Rectal smooth muscle tissue (tissue), 1 donor: ENCODE measurements around the gene FAM83F.

Experiments used
- H3K27ac ChIP-seq: one replicate; pipeline ENCODE4 v1.7.0; 2013; ENCODE audit warnings: low read depth, low read length, inconsistent platforms
- H3K27me3 ChIP-seq: one replicate; pipeline ENCODE4 v1.7.0; 2013; ENCODE audit warnings: low read length; ENCODE audit not compliant: control insufficient read depth, insufficient read depth
- H3K36me3 ChIP-seq: one replicate; pipeline ENCODE4 v1.7.0; 2013; ENCODE audit warnings: low read length; ENCODE audit not compliant: control insufficient read depth, insufficient read depth
- H3K4me1 ChIP-seq: one replicate; pipeline ENCODE4 v1.7.0; 2013; ENCODE audit warnings: low read length; ENCODE audit not compliant: control insufficient read depth, insufficient read depth
- H3K4me3 ChIP-seq: one replicate; pipeline ENCODE4 v1.7.0; 2013; ENCODE audit warnings: low read length
- H3K9ac ChIP-seq: one replicate; pipeline ENCODE4 v1.7.0; 2013; ENCODE audit warnings: low read length

The FAM83F gene

DNA sequence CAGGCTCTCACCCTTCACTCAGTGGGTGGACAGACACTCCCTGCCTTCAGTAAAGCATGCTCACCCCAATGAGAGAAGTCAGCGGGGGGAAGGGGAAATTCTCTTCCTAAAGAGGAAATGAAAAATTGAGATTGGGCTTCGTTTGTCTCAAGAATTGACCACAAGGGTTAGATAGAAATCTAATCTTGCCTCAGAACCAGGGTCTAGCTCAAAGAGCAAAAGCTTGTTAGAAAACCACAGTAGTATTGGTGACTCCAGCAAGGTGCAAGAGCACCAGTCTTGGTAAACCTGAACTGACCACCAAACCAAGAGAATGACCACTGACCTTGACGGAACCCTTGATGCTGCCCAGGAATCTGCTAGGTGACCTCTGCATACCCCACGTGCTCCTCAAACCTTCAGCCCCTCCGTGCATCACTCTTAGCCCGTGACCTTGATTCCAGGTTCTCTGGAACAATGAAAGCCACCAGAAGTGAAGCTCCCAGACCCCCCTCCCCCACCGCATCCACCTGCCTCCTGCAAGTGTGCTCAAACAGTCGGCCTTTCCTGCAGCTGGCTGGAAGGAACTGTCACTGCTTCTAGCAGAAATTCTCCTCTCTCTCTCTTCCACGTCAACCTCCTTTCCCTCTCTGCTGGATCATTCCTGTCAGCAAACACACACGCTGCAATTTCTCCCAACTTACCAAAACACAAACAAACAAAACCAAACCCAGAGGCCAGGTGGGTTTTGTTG, 37.7 kb upstream of the FAM83F start:
- no peaks in the 10 kb centered on the region for H3K4me1 ChIP-seq
- no peaks in the 10 kb centered on the region for H3K27me3 ChIP-seq
- H3K27ac ChIP-seq, result no peak overlapping the region
- H3K9ac ChIP-seq, result no peak overlapping the region
- H3K4me3 ChIP-seq, result no peak overlapping the region
- H3K36me3 ChIP-seq, result no peaks in the 10 kb centered on the region

- H3K36me3 ChIP-seq, result no peaks in the 10 kb centered on the region
- H3K4me1 ChIP-seq, result no peaks in the 10 kb centered on the region
- H3K27me3 ChIP-seq, result no peaks in the 10 kb centered on the region
- H3K27ac ChIP-seq, result no peak overlapping the region
- no peak overlapping the region for H3K9ac ChIP-seq
- H3K4me3 ChIP-seq, result no peak overlapping the region
These were observed 36.6 kb upstream of the FAM83F start for GRCh38 chr22:39958009-39958711.

- Histone ChIP-seq H3K36me3 (no peaks in the 10 kb centered on the region), H3K4me1 (no peaks in the 10 kb centered on the region), H3K27me3 (no peaks in the 10 kb centered on the region), H3K9ac (no peak overlapping the region), H3K4me3 (no peak overlapping the region), H3K27ac (no peak overlapping the region)
These were observed 35.7 kb upstream of the FAM83F start for GRCh38 chr22:39958949-39959639.

- Histone ChIP-seq H3K36me3 (no peaks in the 10 kb centered on the region), H3K4me3 (no peak within 1 kb of the TSS), H3K27ac (no peak within 1 kb of the TSS), H3K9ac (no peak within 1 kb of the TSS), H3K4me1 (no peaks in the 10 kb centered on the region), H3K27me3 (no peaks in the 10 kb centered on the region)
These were observed 34.9 kb upstream of the FAM83F start, which contains the start of gene TMA7B for GRCh38 chr22:39959640-39960447. Gene TMA7B, plus strand, starts transcription at chr22:39960397. Its CDS starts 3,978 bp downstream, at chr22:39964375.

DNA sequence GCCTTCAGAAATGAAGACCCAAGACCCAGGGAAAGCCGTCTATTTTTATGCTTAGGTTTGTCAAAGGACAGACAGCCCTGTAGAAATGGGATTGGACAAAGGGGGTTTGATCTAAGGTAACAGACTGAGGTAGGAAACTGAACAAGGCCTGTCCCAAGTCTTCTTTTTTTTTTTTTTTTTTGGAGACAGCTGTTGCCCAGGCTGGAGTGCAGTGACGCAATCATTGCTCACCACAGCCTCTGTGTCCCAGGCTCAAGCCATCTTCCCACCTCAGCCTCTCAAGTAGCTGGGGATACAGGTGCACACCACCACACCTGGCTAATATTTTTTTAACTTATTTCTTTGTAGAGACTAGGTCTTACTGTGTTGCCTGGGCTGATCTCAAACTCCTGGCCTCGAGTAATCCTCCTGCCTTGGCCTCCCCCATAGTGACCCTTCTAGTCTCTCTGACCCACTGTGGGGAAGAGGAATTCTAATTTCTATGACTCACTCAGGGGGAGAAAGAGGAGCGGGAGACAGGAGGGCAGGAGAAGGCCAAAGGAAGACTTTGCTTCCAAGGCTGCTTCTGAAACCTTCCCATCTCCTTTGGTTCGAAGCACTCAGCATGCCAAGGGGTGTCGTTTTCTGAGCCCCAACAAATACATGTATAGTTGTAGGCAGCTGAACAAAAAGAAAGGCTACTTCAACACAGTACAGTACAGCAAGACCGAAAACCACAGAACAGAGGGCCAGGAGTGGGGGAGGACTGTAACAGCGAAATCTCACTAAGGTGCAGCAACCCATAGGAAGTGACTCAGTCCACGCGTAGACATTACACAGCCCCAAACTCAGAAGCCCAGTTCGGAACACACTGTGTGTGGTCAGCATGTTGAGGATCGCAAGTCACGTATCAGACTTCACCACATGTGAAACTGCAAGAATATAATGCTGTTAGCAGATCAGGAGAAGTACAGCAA, 33.7 kb upstream of the FAM83F start:
- no peak overlapping the region for H3K9ac ChIP-seq
- H3K27me3 ChIP-seq, result no peaks in the 10 kb centered on the region
- H3K4me3 ChIP-seq, result no peak overlapping the region
- no peaks in the 10 kb centered on the region for H3K36me3 ChIP-seq
- H3K27ac ChIP-seq, result no peak overlapping the region
- H3K4me1 ChIP-seq, result no peaks in the 10 kb centered on the region

DNA sequence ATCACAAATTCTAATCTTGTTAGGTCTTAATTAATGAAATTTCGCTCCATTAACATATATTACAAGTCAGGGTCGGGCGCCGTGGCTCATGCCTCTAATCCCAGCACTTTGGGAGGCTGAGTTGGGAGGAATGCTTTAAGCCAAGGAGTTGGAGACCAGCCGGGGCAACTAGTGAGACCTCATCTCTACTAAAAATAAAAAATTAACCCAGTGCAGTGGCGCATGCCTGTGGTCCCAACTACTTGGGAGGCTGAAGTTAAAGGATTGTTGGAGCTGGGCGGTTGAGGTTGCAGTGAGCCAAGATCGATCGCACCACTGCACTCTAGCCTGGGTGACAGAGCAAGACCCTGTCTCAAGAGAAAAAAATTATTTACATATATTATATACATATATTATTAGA, 32.7 kb upstream of the FAM83F start:
- no peaks in the 10 kb centered on the region for H3K4me1 ChIP-seq
- no peaks in the 10 kb centered on the region for H3K27me3 ChIP-seq
- H3K4me3 ChIP-seq, result no peak overlapping the region
- H3K27ac ChIP-seq, result no peak overlapping the region
- H3K36me3 ChIP-seq, result no peaks in the 10 kb centered on the region
- H3K9ac ChIP-seq, result no peak overlapping the region

DNA sequence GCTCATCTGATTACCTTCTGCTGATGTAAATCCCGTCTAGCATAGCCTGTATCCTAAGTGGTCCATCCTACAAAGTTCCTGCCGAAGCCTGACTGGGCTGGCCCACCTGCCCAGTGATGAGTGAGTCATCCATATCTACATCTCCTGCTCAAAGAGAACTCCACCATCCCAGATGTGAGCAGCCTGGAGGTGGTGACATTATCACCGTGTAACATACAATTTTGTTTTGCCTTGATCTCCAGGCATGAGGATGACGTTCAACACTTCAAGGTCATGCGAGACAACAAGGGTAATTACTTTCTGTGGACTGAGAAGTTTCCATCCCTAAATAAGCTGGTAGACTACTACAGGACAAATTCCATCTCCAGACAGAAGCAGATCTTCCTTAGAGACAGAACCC, 29.0 kb upstream of the FAM83F start:
- Histone ChIP-seq H3K27ac (no peak overlapping the region), H3K27me3 (no peaks in the 10 kb centered on the region), H3K36me3 (no peaks in the 10 kb centered on the region), H3K4me3 (no peak overlapping the region), H3K9ac (no peak overlapping the region), H3K4me1 (no peaks in the 10 kb centered on the region)

DNA sequence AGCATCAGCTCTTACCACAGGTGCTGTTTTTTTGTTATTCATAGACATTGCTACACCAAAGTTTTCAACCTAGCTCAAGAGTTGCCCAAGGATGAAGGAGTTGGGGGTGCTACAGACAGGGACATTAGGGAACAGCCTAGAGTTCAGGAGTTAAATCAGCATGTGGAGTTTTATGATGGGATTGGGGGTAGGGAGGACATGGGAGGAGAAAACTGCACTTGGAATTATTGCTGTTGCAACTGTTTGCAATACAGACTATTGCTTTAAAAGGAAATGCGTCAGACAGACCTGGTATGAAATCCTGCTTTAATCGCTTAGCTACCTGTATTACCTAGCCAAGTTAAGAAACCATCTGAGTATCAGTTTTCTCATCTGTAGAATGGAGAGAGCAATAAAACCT, 28.3 kb upstream of the FAM83F start:
- no peak overlapping the region for H3K27ac ChIP-seq
- no peak overlapping the region for H3K4me3 ChIP-seq
- no peaks in the 10 kb centered on the region for H3K27me3 ChIP-seq
- H3K9ac ChIP-seq, result no peak overlapping the region
- no peaks in the 10 kb centered on the region for H3K36me3 ChIP-seq
- no peaks in the 10 kb centered on the region for H3K4me1 ChIP-seq

DNA sequence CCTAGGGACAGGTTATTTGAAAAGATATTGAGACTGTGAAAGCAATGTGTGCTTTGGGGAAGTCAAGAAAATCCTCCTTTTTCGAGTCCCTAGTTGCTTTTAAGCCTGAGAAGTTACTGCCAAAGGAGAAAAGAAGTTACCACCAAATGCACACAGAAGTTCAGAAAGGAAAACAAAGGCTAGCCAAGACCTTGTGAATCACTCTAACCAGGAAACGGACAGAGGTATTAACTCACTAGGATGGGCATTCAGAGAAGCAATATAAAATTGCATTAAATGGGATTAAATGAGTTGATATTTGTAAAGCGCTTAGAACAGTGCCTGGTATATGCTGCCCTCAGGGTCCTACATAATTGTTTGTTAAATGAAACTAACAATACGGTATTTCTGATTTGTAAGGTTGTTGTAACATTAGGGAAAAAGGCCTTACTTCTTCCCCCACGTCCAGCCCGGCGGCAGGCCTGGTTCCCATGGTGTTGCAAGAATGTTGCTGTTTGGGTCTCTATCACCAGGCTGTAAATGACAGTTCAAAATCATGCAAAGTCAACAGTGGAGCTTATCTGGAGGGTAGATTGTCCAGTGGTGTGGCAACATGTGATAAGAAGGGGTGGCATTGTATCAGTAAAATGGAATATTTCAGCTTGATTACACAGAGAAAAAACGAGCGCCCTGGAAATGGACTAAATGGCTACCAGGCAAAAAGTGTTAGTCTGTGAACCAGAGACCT, 27.5 kb upstream of the FAM83F start:
- H3K27ac ChIP-seq, result no peak overlapping the region
- H3K27me3 ChIP-seq, result no peaks in the 10 kb centered on the region
- no peaks in the 10 kb centered on the region for H3K36me3 ChIP-seq
- no peak overlapping the region for H3K9ac ChIP-seq
- no peaks in the 10 kb centered on the region for H3K4me1 ChIP-seq
- no peak overlapping the region for H3K4me3 ChIP-seq

DNA sequence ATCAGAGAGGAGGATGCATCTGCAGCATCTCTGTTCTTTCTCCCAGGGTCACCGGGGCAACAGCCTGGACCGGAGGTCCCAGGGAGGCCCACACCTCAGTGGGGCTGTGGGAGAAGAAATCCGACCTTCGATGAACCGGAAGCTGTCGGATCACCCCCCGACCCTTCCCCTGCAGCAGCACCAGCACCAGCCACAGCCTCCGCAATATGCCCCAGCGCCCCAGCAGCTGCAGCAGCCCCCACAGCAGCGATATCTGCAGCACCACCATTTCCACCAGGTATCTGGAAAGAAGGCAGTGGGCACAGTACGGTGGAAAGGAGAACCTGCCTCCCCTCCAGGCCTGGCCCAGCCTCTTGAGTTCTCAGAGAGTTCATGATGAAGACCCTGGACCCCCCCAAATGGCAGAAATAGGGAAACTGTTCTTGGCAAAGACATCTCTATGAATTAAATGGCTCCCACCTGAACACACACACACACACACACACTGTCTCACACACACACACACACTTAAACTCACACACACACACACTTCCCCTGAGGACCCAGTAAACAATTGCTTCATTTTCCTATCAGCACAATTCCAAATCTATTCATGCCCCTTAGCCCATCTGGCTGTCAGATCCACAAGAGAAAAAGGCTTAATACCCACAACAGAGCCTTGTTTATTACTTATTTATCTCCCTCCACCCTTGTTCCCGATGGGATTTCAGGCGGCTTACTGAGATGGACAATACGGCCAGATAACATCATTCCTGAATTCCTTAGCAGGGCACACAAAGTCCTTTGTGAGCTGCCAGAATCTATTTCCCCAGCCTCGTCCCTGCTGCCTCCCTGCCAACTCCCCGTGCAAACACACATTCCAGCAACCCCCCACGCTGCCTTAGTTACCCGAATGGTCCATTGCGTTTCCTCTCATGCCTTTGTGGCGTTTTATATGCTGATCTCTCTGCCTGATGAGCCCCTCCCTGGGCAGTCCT, 26.5 kb upstream of the FAM83F start:
- Histone ChIP-seq H3K27ac (no peak overlapping the region), H3K27me3 (no peaks in the 10 kb centered on the region), H3K4me3 (no peak overlapping the region), H3K9ac (no peak overlapping the region), H3K36me3 (no peaks in the 10 kb centered on the region), H3K4me1 (no peaks in the 10 kb centered on the region)
